ENCODE results near the gene BICD1.

Gene BICD1

GRCh38 chr12:32418903-32419519 lies 312.4 kb downstream of the BICD1 start:
- no peak for DNase-seq

- no peak for DNase-seq
These were observed 312.9 kb downstream of the BICD1 start for GRCh38 chr12:32419520-32419960.

GRCh38 chr12:32420356-32420755 lies 313.7 kb downstream of the BICD1 start:
- no peak for DNase-seq

- no peak for DNase-seq
These were observed 316.9 kb downstream of the BICD1 start for GRCh38 chr12:32423559-32423958.

DNA sequence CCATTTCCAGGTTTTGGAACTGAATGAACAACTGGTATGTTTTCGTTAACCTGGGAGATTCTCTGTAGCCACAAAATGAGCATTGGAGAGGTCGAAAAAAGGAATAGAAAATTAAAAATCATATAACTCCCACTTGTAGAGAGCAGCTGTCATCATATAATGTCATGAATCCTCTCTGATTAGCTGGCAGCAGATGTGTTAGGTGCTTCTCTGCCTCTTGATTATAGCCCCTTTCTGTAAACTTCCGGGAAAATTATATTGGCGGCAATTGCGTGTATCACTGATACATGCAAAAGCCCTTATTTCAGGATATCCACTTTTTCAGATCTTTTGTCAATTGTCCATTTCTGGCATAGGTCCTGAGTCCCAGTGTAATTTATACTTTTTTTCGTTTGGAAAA lies 324.4 kb downstream of the BICD1 start:
- DNase-seq, result no peak
